ENCODE measurements around the gene SCRT2.

Gene SCRT2

DNA sequence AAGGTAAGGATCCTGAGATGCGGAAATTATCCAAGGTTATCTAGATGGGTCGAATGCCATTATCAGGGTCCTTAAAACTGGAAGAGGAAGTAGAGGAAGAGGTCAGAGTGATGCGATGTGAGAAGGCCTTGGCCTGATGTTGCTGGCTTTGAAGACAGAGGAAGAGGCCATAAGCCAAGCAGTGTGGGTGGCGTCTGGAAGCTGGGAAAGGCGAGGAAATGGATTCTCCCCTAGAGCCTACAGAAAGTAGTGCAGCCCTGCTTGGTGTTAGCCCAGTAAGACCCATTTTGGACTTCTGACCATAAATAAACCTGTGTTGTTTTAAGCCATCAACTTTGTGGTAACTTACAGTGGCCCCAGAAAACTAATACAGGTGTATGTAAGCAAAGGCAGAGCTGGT is 24.6 kb downstream of the SCRT2 start:
- no peak overlapping the region for H3K4me3 ChIP-seq (replicated peaks in 1 of 2; ENCODE audit: low read depth in 2 of 2, low read length in 2 of 2)
- DNase-seq (ENCODE audit: low read depth in 2 of 2), result peak in 1 of 2 donors; percentile 33
- TF ChIP-seq, protein P1, sequence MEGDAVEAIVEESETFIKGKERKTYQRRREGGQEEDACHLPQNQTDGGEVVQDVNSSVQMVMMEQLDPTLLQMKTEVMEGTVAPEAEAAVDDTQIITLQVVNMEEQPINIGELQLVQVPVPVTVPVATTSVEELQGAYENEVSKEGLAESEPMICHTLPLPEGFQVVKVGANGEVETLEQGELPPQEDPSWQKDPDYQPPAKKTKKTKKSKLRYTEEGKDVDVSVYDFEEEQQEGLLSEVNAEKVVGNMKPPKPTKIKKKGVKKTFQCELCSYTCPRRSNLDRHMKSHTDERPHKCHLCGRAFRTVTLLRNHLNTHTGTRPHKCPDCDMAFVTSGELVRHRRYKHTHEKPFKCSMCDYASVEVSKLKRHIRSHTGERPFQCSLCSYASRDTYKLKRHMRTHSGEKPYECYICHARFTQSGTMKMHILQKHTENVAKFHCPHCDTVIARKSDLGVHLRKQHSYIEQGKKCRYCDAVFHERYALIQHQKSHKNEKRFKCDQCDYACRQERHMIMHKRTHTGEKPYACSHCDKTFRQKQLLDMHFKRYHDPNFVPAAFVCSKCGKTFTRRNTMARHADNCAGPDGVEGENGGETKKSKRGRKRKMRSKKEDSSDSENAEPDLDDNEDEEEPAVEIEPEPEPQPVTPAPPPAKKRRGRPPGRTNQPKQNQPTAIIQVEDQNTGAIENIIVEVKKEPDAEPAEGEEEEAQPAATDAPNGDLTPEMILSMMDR (IDR thresholded peaks at IDR 0.05; ENCODE audit: low read depth, low read length), result peak; percentile 21

DNA sequence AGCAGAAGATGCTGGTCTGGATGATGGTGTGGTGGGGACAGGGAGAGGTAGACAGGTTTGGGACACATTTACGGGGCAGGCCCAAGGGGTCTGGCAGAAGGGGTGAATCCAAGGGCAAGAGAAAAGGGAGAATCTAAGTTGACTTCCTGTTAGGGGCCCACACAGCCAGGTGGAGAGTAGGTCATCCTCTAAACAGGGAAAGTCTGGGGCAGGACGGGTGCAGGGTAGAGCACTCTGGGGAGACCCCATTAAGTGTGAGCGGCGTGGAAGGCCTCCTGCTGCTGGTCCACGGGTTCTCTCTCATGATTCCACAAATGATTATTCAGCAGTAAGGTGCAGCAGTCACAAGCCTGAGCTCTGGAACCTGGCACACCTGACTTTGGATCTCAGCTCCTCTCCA is 25.3 kb downstream of the SCRT2 start:
- DNase-seq (ENCODE audit: low read depth in 2 of 2), result no peak
- no peak overlapping the region for H3K4me3 ChIP-seq (replicated peaks in 1 of 2; ENCODE audit: low read depth in 2 of 2, low read length in 2 of 2)
- TF ChIP-seq, protein P1 (IDR thresholded peaks at IDR 0.05; ENCODE audit: low read depth, low read length), result no peak

GRCh38 chr20:647479-648019 is 28.1 kb downstream of the SCRT2 start:
- no peak for DNase-seq (ENCODE audit: low read depth in 2 of 2)
- H3K4me3 ChIP-seq (replicated peaks in 1 of 2; ENCODE audit: low read depth in 2 of 2, low read length in 2 of 2), result no peak overlapping the region
- TF ChIP-seq, protein P1 (IDR thresholded peaks at IDR 0.05; ENCODE audit: low read depth, low read length), result no peak

DNA sequence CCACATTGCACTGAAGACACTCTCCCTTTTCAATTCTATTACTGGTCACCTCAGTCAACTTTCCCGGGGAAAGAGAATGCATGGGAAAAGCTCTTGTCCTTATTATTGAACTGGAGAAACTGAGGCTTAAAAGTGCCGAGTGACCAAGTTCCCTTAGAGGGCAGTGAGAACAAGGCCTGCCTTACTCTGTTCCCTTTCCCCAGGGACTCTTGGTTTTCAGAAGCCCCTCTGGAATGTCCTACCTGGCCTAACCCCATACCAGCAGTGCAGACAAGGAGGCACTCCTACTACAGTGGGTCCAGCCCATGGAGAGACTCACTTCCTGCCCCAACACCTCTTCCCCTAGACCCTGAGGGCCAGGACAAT is 28.8 kb downstream of the SCRT2 start:
- TF ChIP-seq, protein P1 (IDR thresholded peaks at IDR 0.05; ENCODE audit: low read depth, low read length), result no peak
- no peak for DNase-seq (ENCODE audit: low read depth in 2 of 2)
- no peak overlapping the region for H3K4me3 ChIP-seq (replicated peaks in 1 of 2; ENCODE audit: low read depth in 2 of 2, low read length in 2 of 2)

GRCh38 chr20:646107-646867 is 29.3 kb downstream of the SCRT2 start:
- no peak overlapping the region for H3K4me3 ChIP-seq (replicated peaks in 1 of 2; ENCODE audit: low read depth in 2 of 2, low read length in 2 of 2)
- DNase-seq (ENCODE audit: low read depth in 2 of 2), result no peak
- TF ChIP-seq, protein P1 (IDR thresholded peaks at IDR 0.05; ENCODE audit: low read depth, low read length), result no peak

DNA sequence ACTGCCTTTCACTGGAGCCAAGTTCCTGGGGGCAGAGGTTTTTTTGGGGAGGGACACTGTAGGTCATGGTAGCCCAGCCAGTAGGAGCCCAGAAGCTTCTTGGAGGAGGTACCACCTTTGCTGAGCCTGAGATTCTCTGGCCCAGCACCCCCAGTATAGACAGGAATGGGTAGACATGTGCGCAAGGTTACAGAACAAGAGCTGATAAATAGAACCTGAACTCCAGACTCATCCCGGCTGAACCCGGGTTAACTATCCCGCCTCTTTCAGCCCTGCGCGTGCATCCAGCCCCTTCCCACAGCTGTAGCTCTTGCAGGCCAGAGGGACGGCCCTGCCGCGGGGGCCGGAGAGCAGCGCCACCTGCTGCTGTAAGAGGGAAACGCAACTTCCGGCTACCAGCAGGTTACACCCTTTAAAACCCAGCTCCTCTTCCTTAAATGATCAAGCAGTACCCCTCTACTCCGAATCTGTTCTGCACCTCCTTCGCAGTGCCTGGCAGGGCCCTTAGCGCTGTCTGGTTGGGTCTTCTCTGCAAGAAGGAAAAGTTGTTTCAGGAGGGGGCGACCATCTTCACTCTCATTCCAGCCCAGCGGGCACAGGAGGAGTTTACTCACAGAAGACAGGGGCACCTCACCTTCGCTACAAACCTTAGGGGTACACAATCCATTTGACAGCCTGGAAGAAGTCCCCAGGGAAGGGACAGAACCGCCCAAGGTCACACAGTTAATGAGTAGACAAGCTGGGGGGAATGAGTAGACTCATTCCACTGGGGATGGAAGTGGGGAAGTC is 30.1 kb downstream of the SCRT2 start:
- no peak overlapping the region for H3K4me3 ChIP-seq (replicated peaks in 1 of 2; ENCODE audit: low read depth in 2 of 2, low read length in 2 of 2)
- DNase-seq (ENCODE audit: low read depth in 2 of 2), result peak; percentile 71 to 76
- TF ChIP-seq, protein P1 (IDR thresholded peaks at IDR 0.05; ENCODE audit: low read depth, low read length), result peak; percentile 97
